OCI-LY7 (cell line): ENCODE measurements around the gene TCEA3.

Source experiments
- CTCF ChIP-seq: fragments of 200-600 bp; sonication (generic); conservative IDR thresholded peaks from 2 replicates; pipeline ENCODE4 v1.5.1; 2014; ENCODE audit warnings: mild to moderate bottlenecking, antibody characterized with exemption, low read length, moderate library complexity, mixed read lengths
- EZH2phosphoT487 ChIP-seq: fragments of 200-600 bp; sonication (generic); IDR thresholded peaks from 2 replicates; pipeline ENCODE4 v1.6.1; 2018; ENCODE audit warnings: low read depth, borderline replicate concordance, mild to moderate bottlenecking, mixed run types, antibody characterized with exemption, low read length, moderate library complexity, mixed read lengths

- no peak for TF ChIP-seq EZH2phosphoT487
- TF ChIP-seq CTCF, result no peak
Measured at GRCh38 chr1:23424293-23425192, at the start of gene TCEA3.
